ENCODE measurements around the gene DOK5. TPM values are rescaled to one million over a fixed set of nuclear protein-coding genes. Genes with fewer than 3 reads are reported as not detected.

The DOK5 gene
- total and polyA plus RNA-seq, 10 of the 15 experiments (the other 5 are each of a cell fraction or from before 2014, with no cell fraction given) = 0.03 TPM; not detected in 9

DNA sequence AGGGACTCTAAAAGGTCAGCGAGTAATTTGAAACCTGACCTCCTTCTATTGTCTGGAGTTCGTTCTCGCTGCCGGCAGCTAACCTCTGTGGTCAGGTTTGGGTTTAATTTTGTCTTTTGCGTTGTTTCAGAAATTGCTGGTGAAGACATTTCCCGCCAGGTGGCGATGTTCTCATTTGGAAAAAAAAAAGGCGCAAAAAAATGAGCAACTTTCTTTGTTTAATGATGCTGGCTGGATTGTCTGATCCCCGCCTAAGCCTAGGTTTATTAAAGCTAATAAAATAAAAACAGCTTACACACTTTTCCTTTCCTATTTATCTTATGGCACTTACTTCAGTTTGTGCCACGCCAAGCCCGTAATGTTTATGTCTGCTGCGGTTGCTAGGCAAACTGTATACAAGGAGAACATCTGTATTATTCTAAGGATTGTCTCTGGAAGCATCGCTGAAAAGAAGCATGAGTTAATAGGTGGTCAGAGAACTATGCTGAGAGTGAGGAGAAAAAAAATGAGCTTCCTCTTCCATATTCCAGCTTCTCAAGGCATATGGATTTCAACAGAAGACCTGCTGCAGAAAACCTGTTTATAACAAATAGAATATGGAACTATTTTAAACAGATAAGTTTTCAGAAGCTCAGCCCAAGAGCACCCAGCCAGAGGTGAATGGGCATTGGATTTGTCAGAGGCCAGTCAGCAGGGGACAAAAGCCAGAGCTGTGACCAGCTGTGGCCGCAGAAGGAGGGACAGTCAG, 205.7 kb downstream of the DOK5 start (continued):
- TF ChIP-seq NFYB (IDR thresholded peaks at IDR 0.05; ENCODE audit: insufficient read depth, low read depth, low read length) = no peak
- no peak for TF ChIP-seq GATAD2B (conservative IDR thresholded peaks at IDR 0.05; ENCODE audit: low read depth)
- no peak for TF ChIP-seq TBL1XR1 (IDR thresholded peaks at IDR 0.05; ENCODE audit: low read depth, low read length)
- no peak for TF ChIP-seq PAX8 (IDR thresholded peaks at IDR 0.05)
- no peak for TF ChIP-seq IRF5 (IDR thresholded peaks at IDR 0.05; ENCODE audit: borderline replicate concordance)
- TF ChIP-seq BMI1 (IDR thresholded peaks at IDR 0.05; ENCODE audit: borderline replicate concordance) = no peak
- TF ChIP-seq, protein P1, sequence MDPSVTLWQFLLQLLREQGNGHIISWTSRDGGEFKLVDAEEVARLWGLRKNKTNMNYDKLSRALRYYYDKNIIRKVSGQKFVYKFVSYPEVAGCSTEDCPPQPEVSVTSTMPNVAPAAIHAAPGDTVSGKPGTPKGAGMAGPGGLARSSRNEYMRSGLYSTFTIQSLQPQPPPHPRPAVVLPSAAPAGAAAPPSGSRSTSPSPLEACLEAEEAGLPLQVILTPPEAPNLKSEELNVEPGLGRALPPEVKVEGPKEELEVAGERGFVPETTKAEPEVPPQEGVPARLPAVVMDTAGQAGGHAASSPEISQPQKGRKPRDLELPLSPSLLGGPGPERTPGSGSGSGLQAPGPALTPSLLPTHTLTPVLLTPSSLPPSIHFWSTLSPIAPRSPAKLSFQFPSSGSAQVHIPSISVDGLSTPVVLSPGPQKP (IDR thresholded peaks at IDR 0.05; ENCODE audit: low read depth, low read length) = no peak
- no peak for TF ChIP-seq YBX1 (IDR thresholded peaks at IDR 0.05)
- TF ChIP-seq KDM1A (IDR thresholded peaks at IDR 0.05; ENCODE audit: borderline replicate concordance) = no peak

DNA sequence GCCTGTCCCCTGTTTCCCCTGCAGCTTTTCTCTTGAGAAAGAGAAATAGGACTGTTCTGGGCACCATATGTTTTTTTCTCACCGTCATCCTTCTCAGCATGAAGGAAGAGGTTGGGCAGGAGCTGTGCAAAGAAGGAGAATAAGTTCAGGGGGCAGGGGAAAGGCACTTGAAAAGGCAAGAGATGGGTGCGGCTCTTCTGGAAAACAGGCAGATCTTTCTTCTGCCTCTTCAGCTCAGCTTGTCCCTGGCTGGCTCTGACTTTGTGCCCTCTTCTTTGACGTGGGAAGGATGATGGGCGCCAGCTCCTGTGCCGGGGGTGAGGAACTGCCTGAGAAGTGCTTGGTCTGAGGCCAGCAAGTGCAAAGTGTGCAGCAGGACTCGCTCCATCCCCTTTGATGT, 206.5 kb downstream of the DOK5 start:
- ChIA-PET SMC1A (ENCODE audit: uncharacterized antibody, unreplicated experiment) (interaction anchor here (1.3 kb wide), 1 partner anchor 1660 kb away, joined by 3 read pairs; no protein-coding TSS in a partner anchor), POLR2A (no interaction called here), CTCF (interaction anchor here (0.8 to 2.3 kb wide), 7 partner anchors 9 to 1661 kb away, joined by 3 to 12 read pairs (median 6); no protein-coding TSS in a partner anchor), RAD21 (ENCODE audit: unreplicated experiment) (interaction anchor here (1.2 to 1.8 kb wide), 2 partner anchors 301 to 1662 kb away, joined by 3 to 7 read pairs; no protein-coding TSS in a partner anchor)
- Histone ChIP-seq H3K27me3 (replicated peaks in 1 of 2; ENCODE audit: control insufficient read depth in 2 of 2, insufficient read depth in 2 of 2, low read length in 1 of 2) (0 out of 4 replicates have a peak, but pooled peaks cover 0 to 2% of the 10 kb centered on the region in 2 experiments), H2AFZ (ENCODE audit: control insufficient read depth, low read depth, low read length) (no peak overlapping the region), H3K9me3 (replicated peaks; ENCODE audit: control insufficient read depth, insufficient read depth, low read length) (no peaks in the 10 kb centered on the region), H3K4me2 (ENCODE audit: control insufficient read depth, insufficient read depth) (no peak overlapping the region), H4K20me1 (ENCODE audit: control insufficient read depth, insufficient read depth) (no peaks in the 10 kb centered on the region), H3K4me1 (ENCODE audit: control insufficient read depth, insufficient read depth, low read length) (no peaks in the 10 kb centered on the region), H3K4me3 (no peak overlapping the region), H3K27ac (ENCODE audit: control insufficient read depth, insufficient read depth) (no peak overlapping the region), H3K79me2 (ENCODE audit: control insufficient read depth, insufficient read depth, low read length) (no peaks in the 10 kb centered on the region), H3K9ac (ENCODE audit: control insufficient read depth, insufficient read depth, low read length) (no peak overlapping the region), H3K36me3 (ENCODE audit: control insufficient read depth in 2 of 2, insufficient read depth in 2 of 2, low read length in 1 of 2) (no peaks in the 10 kb centered on the region)
- BruUV-seq (replicated peaks) = no TSS peak
- no peak for DNase-seq (ENCODE audit: low read depth, low spot score)
- ATAC-seq = no peak
- in situ Hi-C loops (cut with MboI) (no loop called here), intact Hi-C loops (cut with micrococcal nuclease; ENCODE audit: unreplicated experiment) (loop anchor here (5.0 kb wide), 2 partner anchors 1565 to 1660 kb away; partner anchors contain the start of gene MC3R)
- WGBS (ENCODE audit: insufficient coverage, insufficient replicate concordance, low lambda C conversion rate, missing lambda C conversion rate) = 21% methylated on average over 6 of the region's 6 CpGs
- no peak for FAIRE-seq
- TF ChIP-seq BCLAF1 (IDR thresholded peaks at IDR 0.05) = no peak
- TF ChIP-seq KAT2A (conservative IDR thresholded peaks at IDR 0.05; ENCODE audit: control insufficient read depth, low read depth, low read length) = no peak
- no peak for TF ChIP-seq MTA3 (IDR thresholded peaks at IDR 0.05; ENCODE audit: borderline replicate concordance, low read length)
